SW480 (cell line): Measurements from ENCODE around the gene MAP1S.
A peak's percentile ranks its signal among the peaks of the same experiment; 100 is the strongest.
"Not testable (repeated sequence)": the region's sequence is repeated elsewhere in the genome, so short reads cannot be mapped to it uniquely, and the experiment has no call there.

Source experiments
- DNase-seq: peaks from one replicate; pipeline ENCODE4 v3.0.0-alpha.2; 2016; ENCODE audit warnings: low spot score

The MAP1S gene

GRCh38 chr19:17762505-17763229 is 43.4 kb downstream of the MAP1S start:
- peak; percentile 79 for DNase-seq

- no peak for DNase-seq
These were observed 45.1 kb downstream of the MAP1S start for GRCh38 chr19:17764348-17764747.

GRCh38 chr19:17765069-17765618 is 45.9 kb downstream of the MAP1S start:
- DNase-seq: peak; percentile 48

GRCh38 chr19:17766543-17767131 is 47.4 kb downstream of the MAP1S start:
- DNase-seq: peak; percentile 81

- DNase-seq: no peak
These were observed 48.3 kb downstream of the MAP1S start for GRCh38 chr19:17767559-17767958.

GRCh38 chr19:17770613-17771012 is 51.3 kb downstream of the MAP1S start:
- DNase-seq: no peak

GRCh38 chr19:17772172-17772571 is 52.9 kb downstream of the MAP1S start:
- DNase-seq: no peak

- no peak for DNase-seq
These were observed 56.1 kb downstream of the MAP1S start for GRCh38 chr19:17775245-17775927.

GRCh38 chr19:17775991-17776803 is 56.9 kb downstream of the MAP1S start:
- DNase-seq: no peak

GRCh38 chr19:17777840-17778239 is 58.6 kb downstream of the MAP1S start:
- DNase-seq: not testable (repeated sequence)

- DNase-seq: peak; percentile 79
These were observed 59.1 kb downstream of the MAP1S start for GRCh38 chr19:17778251-17778967.

- DNase-seq: no peak
These were observed 60.0 kb downstream of the MAP1S start for GRCh38 chr19:17778968-17779929.

- no peak for DNase-seq
These were observed 61.5 kb downstream of the MAP1S start for GRCh38 chr19:17780781-17781180.

GRCh38 chr19:17783721-17784120 is 64.4 kb downstream of the MAP1S start:
- not testable (repeated sequence) for DNase-seq
